Mucosa of descending colon (tissue), 3 donors: ENCODE data around the gene LCT. TPM values are rescaled to one million over a fixed set of nuclear protein-coding genes. Genes with fewer than 3 reads are reported as not detected.

Source experiments
- ATAC-seq: fragments of 200-7000 bp; cut with Tn5 transposase; one replicate; pipeline ENCODE4 v1.9.1; 2020; ENCODE audit warnings: mild to moderate bottlenecking, moderate library complexity
- DNase-seq, 3 donors: peaks; one replicate each; pipeline ENCODE4 v3.0.0-alpha.2; 2020
- H3K36me3 ChIP-seq: fragments of 200-600 bp; one replicate; pipeline ENCODE4 v1.8.0; 2021; ENCODE audit warnings: low read depth, mild to moderate bottlenecking
- H3K4me1 ChIP-seq: fragments of 200-600 bp; one replicate; pipeline ENCODE4 v1.8.0; 2021; ENCODE audit warnings: low read depth, mild to moderate bottlenecking
- H3K4me3 ChIP-seq: fragments of 200-600 bp; one replicate; pipeline ENCODE4 v1.8.0; 2021; ENCODE audit warnings: mild to moderate bottlenecking
- H3K9me3 ChIP-seq: fragments of 200-600 bp; one replicate; pipeline ENCODE4 v1.8.0; 2021; ENCODE audit warnings: mild to moderate bottlenecking
- CTCF ChIP-seq: fragments of 200-600 bp; IDR thresholded peaks from one replicate; pipeline ENCODE4 v1.8.0; 2022; ENCODE audit warnings: antibody characterized with exemption, mild to moderate bottlenecking
- intact Hi-C, 2 donors: fragments of 100-400 bp; cut with DNase I in 1 of 2; cut with micrococcal nuclease in 1 of 2; formaldehyde crosslinking; loops; one replicate each; pipeline versions ENCODE4 v1.11.0 to v1.11.1; 2022; cut with DNase I, micrococcal nuclease
- total RNA-seq, 3 donors: library from RNA; stranded (reverse); fragmentation: NEBNext Ultra II Directional in 2 of 3; extraction: Animal tissue kit (Norgen Biotek cat#: 25700) in 2 of 3; gene quantifications; one replicate each; pipeline versions ENCODE4 v1.2.1 to v1.2.4, GENCODE V29; 2021 to 2023
- donor health status: DM: no; HTN: no; CAD: no; lungs with moderate emphysema.
- donor health status: DM: no; HTN: no; CAD: no.
- donor health status: DM: no; HTN: yes; CAD: no.

Gene LCT
- total RNA-seq, 3 donors from 2014 or later: 0.09 to 0.19 (median 0.09) TPM

- intact Hi-C loops: no loop called here
- no peak for TF ChIP-seq CTCF
- Histone ChIP-seq H3K9me3 (no peaks in the 10 kb centered on the region), H3K4me3 (no peak overlapping the region), H3K4me1 (no peaks in the 10 kb centered on the region), H3K36me3 (no peaks in the 10 kb centered on the region)
- DNase-seq: no peak
- ATAC-seq: no peak
These were observed 14.9 kb upstream of the LCT start for GRCh38 chr2:135851858-135852257.

GRCh38 chr2:135850892-135851668 lies 14.1 kb upstream of the LCT start:
- H3K4me3 ChIP-seq: no peak overlapping the region
- no peak for DNase-seq
- no peaks in the 10 kb centered on the region for H3K9me3 ChIP-seq
- no peak for TF ChIP-seq CTCF
- no peaks in the 10 kb centered on the region for H3K4me1 ChIP-seq
- intact Hi-C loops: no loop called here
- no peak for ATAC-seq
- H3K36me3 ChIP-seq: no peaks in the 10 kb centered on the region

- Histone ChIP-seq H3K4me3 (no peak overlapping the region), H3K36me3 (no peaks in the 10 kb centered on the region), H3K4me1 (no peaks in the 10 kb centered on the region), H3K9me3 (no peaks in the 10 kb centered on the region)
- DNase-seq (no peak), ATAC-seq (no peak)
- intact Hi-C loops: no loop called here
- no peak for TF ChIP-seq CTCF
These were observed 12.1 kb upstream of the LCT start for GRCh38 chr2:135849087-135849486.

- Histone ChIP-seq H3K4me1 (peaks cover 5% of the 10 kb centered on the region), H3K4me3 (no peak overlapping the region), H3K9me3 (no peaks in the 10 kb centered on the region), H3K36me3 (no peaks in the 10 kb centered on the region)
- no peak for DNase-seq
- TF ChIP-seq CTCF: no peak
- no peak for ATAC-seq
- intact Hi-C loops: no loop called here
These were observed 9.0 kb upstream of the LCT start for GRCh38 chr2:135845997-135846396.

GRCh38 chr2:135845257-135845656 lies 8.3 kb upstream of the LCT start:
- H3K36me3 ChIP-seq: no peaks in the 10 kb centered on the region
- ATAC-seq: no peak
- intact Hi-C loops: no loop called here
- no peak for DNase-seq
- no peak for TF ChIP-seq CTCF
- H3K4me1 ChIP-seq: peaks cover 6% of the 10 kb centered on the region
- H3K9me3 ChIP-seq: no peaks in the 10 kb centered on the region
- H3K4me3 ChIP-seq: no peak overlapping the region
